GM18861 (cell line): Measurements from ENCODE around the gene NHERF2.

ENCODE experiments used
- ATAC-seq: cut with Tn5 transposase; IDR thresholded peaks from one replicate; pipeline ENCODE4 v1.9.1; 2021; ENCODE audit not compliant: unreplicated experiment

Gene NHERF2

DNA sequence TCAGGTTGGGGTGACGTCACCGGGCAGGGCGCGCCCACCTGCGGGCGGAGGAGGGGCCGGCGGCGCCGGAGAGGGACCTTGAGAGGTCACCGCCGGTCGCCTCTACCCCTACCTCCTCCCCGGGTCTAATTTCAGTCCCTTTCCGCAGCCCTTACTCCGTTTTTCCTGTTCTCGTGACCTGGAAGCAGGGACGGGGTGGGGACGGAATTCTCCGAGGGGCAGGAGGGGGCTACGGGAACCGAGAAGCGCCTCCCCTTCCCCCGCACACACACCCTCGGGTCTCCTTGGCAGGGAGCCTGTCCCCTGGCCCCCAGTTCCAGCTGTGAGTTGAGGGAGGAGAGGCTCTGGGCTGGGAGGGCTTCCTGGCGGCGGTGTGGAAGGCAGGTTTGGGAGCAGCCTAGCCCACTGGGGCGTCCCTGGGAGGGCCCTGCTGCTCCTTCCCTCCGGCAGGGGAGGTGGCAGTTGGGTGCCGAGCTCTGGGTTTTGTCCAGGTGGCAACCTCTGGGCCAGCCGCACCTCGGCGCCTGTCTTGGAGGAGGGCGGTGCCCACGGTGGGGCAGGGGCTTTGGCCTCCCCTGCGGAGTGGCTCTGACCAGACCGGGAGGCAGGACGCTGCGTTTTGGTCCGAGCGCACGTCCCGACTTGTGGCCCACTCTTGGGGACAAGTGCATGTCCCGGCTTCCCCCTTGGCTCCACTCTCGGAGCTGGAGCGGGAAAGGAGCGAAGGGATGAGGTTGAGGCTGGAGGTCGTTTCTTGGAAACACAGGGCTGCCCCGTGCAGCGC is 36.2 kb upstream of the NHERF2 start:
- ATAC-seq = no peak

DNA sequence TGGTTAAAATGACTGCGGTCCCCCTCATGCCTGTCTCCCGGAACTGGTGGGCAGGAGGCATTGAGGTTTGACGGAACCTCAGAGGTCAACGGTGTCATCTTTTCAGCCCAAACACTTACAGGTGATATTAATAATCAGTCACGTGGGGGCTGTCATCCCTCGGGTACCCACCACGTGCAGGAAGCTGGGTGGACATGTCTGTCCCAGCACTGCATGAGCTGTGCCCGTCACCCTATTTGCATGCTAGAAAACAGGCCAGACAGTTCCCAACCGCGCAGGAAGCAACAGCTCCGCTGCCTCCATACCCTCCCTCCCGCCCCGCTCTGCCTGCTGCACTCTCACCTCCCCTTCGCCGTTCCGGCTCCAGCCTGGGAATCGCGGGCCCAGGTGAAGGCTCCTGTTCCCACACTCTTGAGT is 35.6 kb upstream of the NHERF2 start:
- no peak for ATAC-seq

DNA sequence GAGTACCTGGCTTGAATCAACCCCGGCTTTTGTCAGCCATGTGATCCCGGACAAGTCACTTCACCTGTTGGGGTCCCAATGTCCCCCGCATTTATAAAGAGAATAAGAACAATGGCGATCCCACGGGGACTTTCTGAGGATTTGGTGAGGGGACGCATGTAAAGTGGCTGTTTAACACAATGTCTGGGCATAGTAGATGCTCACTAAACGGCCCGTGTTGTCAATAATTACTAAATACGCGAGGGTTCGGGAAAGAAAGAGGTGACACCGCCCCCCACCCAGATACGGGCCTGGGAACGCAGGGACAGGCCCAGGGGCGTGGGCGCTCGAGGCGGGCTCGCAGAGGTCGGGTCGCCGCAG is 35.1 kb upstream of the NHERF2 start:
- ATAC-seq = no peak

DNA sequence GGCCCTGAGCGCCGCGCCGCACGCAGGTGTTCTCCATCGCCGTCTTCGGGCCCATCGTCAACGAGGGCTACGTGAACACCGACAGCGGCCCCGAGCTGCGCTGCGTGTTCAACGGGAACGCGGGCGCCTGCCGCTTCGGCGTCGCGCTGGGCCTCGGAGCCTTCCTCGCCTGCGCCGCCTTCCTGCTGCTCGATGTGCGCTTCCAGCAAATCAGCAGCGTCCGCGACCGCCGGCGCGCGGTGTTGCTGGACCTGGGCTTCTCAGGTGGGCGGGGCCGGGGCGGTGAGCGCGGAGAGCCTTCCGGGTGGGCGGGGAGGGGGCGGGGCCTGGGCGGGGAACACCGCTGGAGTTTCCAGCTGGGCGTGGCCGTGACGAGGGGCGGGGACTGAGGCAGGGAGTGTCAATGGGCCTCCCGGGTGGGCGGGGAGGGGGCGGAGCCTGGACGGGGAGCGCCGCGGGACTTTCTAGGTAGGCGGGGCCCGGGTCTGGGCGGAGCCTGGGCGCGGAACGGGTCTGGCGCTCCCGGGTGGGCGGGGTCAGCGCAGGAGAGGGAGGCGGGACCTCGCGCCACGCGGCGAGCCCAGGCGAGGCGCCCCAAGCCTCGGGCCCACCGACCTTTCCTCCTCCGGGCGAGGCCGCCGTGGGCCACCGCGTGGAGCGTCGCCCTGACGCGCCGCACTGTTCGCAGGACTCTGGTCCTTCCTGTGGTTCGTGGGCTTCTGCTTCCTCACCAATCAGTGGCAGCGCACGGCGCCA is 34.6 kb upstream of the NHERF2 start:
- ATAC-seq = no peak

DNA sequence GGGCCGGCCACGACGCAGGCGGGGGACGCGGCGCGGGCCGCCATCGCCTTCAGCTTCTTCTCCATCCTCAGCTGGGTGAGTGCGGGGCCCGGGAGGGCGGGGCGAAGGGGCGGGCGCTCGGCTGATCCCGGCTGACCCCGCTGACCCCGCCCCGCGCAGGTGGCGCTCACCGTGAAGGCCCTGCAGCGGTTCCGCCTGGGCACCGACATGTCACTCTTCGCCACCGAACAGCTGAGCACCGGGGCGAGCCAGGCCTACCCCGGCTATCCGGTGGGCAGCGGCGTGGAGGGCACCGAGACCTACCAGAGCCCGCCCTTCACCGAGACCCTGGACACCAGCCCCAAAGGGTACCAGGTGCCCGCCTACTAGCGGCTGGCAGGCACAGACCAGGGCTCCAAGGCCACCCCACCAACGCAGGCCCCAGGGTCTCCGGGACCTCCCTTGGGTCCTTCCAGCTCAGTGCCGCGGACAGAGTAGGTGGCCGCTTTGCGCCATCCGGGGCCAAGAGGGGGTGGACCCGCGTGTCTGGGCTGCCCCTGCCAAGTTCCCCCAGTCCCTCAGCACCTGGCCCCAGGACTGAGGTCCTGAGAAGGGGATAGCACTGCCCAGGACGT is 33.9 kb upstream of the NHERF2 start:
- ATAC-seq = no peak

DNA sequence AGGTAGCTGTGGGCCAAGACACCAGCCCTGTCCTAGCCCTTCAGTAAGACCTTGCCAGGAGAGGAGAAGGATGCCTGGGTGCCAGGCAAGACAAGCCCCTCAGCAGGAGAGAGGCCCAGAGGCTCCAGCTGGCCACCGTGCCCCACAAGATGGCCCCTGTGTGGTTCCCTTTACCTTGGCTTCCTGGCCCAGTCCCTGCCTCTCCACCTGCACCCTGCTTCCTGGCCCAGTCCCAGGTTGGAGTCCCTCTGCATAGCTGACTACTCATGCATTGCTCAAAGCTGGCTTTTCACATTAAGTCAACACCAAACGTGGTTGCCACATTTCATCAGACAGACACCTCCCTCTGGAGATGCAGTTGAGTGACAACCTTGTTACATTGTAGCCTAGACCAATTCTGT is 33.0 kb upstream of the NHERF2 start:
- no peak for ATAC-seq

DNA sequence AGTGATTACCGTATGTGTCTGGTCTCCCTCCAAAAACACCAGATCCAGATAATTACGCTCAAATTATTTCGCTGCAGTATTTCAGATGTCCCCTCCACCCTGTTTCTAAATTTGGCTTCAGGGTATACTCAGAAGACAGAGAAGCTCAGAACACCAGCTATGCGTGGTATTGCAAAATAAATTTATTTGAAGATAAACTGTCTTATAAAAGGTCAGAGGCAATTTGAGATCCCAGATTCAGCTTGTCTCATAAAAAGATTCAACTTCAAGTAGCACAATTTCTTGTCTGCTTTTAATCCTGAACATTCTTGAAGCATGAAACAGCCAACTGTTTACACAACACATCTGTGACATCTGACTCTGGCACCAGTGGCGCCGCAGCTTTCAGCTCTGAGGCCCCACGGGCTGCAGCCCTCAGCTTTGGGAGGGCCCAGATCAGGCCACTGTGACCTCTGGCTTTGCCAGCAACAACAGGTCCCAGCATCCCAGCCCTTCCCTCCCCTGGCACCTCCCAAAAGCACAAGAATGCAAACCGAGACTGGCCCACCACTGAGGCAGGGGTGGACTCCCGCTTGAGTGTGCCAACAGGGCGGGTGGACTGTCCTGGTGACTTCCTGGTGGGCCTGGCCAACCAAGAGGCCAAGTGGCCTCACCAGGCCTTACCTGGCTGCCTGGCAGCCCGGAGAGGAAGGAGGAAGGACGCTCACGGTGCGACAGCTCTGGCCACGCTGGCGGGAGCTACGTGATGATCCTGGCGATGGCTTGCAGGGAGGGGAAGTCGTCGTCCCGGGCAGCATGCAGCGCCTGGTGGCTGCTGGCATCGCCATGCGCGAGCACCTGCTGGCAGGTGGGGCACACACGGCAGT is 29.0 kb upstream of the NHERF2 start:
- no peak for ATAC-seq

DNA sequence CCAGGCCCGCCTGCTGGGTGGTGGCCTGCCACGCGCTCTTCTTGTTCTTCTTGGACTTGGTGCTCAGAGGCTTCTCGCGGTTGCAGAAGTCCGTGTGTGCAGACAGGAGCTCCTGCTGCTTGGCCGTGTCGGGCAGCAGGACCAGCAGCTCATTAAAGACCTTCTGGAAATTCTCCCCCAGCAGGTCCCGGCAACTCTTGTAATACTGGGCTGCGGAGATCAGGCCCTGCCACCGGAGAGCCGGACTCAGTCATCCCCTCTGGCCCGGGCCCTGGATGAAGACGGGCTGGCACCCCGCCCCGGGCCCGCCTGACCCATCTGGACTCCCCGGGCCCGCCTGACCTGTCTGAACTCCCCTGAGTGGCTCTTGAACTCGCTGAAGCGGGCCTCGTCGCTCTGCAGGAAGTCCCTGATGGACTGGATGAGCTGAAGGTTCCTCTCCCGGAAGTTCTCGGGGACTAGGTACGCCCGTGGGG is 28.3 kb upstream of the NHERF2 start:
- ATAC-seq = no peak

DNA sequence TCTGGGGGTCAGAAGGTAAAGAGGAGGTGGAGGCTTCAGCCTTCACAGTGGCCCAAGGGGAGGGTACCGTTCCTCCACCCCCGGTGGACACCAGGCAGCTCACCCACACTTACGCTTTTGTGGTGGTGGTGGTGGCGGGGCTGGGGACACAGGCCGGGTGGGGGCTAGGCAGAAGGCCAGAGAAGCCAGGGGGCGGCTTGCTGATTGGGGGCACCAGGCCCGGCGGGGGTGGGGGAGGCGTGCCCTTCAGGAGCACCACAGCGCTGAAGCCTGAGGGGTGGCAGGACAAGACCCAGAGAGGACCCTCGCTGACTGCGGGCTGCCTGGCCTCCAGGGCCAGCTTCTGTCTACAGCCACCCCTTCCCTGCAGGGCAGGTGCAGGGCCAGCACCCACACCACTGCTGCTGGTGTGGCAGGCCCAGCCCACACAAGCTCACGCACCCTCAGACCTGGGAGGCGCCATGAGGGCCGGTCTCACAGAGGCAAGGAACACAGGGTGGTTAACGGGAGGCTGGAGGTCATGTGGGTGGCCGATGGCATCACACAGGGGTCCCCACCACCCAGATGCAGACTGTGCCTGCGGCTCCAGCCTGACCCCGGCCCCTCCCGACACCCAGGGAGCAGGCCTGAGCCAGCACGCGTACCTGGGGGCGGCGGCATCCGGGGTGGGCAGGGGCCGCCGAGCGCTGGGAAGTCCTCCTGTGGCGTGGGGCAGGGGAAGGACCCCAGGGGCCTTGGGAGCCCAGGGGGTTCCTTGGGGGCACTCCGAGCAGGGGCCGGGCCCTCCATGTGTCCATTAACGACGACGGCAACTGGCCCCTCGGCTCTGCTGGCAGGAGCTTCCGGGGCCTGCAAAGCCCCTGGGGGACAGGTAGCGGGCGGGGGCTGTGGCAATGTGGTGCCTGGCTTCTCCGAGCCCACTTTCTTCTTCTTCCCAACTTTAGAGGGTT is 27.6 kb upstream of the NHERF2 start:
- ATAC-seq = no peak

DNA sequence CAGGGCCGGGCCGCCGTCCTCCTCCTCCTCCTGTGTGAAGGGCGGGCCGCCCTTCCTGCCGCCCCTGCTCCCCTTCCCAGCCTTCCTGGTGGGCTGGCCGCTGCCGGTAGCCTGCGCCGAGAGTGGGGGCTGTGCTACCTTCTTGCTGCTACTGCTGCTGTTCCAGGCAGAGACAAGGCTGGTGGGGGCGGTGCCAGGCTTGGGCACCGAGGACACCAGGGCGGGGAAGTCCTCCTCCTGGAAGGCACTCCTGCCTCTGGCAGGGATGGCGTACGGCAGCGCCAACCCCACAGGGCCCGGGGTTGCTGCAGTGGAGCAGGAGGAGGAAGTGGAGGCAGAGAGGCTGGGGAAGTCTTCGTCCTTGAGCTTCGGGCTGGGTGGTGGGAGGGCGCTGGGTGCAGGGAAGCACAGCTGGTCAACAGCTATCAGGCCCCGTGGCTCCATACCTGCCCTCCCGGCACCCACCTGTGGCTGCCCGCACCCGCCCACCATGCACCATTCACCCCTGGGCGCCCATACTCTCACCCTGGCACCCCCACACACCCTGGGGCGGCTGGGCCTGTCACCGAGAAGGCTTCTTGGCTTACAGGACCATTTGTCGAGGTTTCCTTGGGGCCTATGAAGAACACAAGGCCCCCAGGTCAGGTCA is 26.7 kb upstream of the NHERF2 start:
- no peak for ATAC-seq

DNA sequence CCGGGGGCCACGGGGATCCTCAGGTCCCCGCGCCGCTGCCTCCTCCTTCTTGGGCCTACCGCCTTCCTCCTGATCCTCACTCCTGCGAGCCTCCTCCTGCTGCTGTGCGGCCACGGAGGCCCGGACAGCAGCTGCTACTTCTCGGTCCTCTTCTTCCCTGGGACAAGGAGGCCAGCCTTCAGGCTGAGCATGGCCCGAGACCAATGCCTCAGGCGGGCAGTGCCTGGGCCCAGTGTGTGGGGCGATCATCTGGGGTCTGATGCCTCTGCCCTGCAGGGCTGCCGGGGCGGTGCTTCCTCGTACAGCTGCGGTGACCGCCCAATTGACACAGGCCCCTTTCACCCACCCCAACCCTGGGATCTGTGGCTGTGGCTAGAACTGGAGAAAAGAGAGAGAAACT is 25.7 kb upstream of the NHERF2 start:
- ATAC-seq = no peak

DNA sequence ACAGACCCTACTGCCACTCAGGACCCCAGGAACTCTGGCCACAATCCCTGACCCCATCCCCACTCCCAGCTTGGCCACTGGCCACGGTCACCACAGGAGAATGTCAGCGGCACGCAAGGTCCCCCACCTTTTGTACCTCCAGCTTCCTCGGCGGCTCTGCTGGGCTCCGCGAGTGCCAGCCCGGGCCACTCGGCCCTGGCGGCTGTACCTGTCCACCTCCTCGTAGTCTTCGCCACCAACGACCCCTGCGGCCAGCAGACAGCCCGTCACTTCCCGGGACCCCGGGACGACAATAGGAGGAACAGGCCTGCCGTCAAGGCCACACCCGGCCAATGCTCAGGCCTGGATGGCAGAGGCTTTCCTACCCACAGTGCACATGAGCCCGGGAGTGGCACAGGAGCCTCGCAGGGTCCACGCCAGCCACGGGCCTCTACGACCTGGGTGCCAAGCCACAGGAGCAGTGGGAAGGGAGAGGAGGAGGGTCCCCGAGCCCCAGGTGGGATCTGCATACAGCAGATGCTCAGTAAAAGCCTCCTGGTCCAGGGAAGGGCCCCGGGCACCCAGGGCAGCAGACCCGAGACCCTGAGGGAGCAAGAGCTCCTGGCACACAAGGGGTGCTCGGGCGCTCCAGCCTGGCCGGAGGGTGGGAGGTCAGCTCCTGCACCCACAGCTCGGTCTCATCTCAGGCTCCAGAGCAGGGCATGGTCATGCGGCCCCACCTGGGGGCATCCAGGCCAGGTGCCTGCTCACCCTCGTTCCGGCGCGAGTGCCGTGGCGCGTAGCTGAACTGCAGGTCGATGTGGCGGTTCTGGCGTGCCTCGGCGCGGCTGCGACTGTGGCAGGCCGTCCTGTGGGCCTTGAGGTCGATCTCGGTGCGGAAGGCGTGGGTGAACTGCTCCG is 25.0 kb upstream of the NHERF2 start:
- no peak for ATAC-seq

DNA sequence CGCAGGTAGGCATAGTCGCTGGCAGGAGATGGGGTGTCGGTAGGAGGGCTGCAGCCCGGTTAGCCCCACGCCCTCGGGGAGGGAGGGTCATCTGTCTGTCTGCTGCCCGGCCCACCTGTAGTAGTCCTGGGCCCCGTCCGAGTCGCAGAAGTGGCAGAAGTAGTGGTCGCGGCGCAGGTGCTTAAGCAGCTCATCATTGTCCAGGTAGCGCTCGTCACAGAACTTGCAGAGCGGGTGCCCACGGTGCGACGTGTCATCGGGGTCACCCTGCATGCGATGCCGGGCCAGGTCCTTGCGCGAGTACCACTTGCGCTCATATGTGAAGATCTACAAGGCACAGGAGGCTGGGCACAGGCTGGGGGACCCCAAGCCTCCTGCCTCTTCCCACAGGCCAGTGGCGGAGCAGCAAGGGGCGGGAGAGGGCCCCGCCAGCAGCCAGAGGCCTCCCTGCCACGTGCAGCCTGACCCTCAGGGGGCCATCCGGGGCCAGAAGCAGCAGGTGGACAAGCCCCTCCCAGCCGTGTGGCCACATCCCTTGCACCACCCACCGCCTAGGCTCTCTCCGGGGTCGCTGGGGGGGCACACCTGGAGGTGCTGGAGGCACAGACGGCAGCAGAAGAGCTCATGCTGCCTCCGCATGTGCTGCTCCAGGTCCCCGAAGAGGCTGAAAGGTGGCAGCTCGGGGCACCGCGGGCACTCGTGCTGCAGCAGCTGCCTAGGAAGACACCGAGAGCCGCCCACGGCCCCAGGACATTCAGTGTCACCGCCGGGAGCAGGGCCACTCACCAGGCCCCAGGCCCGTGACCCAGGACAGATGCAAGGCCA is 24.1 kb upstream of the NHERF2 start:
- no peak for ATAC-seq

DNA sequence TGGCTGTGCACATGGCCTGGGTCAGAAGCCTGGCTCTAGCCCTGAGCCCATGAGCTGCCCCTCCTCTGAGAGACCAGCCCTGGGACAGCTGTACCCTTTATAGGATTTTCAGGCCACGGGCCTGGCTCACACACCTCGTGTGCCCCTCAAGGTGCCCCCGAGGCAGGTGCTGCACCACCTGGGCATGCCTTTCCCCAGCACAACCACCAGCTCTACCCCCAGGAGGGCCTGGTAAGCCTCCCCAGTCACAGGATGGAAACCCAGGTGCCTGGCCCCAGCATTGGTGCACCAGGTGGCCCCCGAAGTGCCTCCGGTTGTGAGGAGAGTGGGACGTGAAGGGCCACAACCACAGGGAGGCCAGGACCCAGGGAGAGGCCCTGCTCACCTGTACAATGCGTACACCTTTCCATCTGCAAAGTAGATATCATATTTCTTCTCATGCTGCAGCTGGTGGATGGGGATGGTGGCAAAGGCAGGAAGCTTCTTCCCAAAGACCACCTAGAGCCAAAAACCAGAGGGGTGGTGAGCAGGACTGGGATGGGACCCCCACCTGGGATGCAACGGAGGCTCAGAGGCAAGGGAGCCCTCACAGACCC is 23.4 kb upstream of the NHERF2 start:
- no peak for ATAC-seq

DNA sequence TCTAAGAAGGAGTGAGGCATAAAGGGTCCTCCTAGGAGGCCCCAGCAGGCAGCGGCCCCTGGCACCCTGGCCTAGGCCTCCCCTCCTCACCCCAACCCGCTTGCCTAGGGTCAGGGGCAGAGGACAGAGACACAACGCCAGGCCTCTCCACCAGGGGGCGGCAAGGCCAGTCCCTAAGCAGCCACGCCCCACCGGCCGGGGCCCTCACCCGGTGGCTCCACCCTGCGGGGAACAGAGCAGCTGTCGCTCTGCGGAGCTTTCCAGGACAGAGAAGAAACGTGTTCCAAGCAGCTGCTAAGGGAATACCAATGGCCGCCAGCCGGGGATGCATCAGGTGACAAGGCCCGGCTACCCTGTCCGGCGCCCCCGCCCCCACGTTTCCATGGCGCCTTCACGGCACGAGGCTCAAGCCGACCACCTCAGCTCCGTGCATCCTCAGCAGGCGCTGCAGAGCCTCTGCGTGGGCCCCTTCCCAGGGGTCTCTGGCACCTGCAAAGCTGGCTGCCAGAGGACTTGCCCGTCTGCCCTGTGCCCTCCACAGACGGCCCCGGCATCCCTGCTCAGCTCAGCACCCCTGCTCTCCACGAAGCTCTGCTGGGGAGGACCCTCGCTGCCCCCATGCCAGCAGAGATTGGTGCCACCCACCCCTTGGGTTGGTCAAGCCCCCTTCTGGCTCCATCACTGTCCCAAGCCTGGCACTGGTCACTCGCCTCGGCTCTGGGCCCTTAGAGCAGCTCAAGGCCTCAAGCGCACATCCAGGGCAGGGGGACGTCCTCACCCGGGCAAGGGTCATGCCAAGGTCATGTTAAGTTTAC is 22.7 kb upstream of the NHERF2 start:
- ATAC-seq = peak; percentile 62

DNA sequence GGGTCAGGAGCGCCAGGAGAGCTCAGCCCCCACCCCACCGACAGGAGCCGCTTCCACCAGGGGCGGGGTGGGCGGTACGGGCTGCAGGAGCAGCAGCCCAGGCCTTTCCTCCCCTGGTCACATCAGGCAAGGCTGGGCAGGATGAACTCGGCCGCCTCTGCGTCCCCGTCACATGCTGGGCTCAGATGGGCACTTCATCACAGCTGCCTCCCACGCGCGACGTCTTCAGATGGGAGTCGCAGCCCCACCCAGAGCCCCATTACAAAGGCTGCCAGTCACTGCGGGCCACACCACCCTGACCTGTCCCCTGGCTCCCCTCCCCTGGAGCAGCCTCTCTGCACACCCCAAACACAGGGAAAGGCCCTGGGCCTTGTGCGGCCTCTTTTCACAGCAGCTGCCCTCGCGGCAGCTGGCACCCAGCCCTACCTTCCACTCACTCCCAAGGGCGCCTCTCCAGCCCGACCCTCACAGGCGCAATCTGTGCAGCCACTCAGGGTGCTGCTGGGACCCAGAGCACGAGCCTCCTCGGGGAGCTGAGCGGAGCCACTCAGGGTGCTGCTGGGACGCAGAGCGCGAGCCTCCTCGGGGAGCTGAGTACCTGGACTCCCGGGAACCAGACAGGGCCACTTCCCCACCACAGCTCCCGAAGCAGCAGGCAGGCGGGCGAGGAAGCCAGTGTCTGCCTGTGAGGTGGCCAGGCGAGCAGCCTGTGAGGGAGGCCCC is 21.7 kb upstream of the NHERF2 start:
- ATAC-seq = no peak
